Measurements from ENCODE around the gene SPOCK1.

Gene SPOCK1

DNA sequence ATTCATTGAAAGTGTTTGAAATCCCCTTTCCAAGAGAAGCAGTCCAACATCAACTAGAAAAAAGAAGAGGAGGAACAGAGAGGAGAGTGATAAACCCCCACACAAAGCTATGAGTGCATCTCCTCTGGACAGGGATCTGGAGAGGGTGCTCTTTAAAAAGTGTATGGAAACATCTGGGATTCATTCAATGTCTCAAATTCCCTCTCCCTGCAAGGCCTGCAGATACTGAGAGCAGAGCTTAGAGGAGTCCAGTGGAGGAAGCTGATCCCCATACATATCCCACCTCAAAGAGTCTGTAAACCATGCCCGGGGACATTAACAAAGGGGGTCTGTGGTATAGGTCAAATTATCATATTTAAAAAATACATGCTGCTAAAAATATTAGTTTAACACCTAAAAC, 2.2 kb downstream of the SPOCK1 start:
- in situ Hi-C loops (cut with MboI; ENCODE audit: low sequenced_read_pairs): no loop called here

DNA sequence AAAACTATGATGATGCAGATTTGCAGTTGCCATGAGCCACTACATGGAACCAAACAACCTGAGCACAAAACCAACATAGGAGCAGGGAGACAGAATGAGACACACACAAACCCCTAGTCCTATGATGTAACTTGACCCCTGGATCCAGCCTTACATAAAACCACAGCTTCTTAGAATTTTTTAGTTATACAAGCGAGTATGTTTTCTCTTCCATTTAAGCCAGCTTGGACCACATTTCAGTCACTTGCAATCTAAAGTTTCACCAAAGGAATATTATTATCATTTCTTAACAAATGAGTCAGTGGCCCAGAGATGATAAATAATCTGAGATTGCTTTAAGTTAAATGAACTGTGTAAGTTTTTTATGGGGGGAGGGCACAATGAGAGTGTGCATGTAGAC, 6.8 kb downstream of the SPOCK1 start:
- in situ Hi-C loops (cut with MboI; ENCODE audit: low sequenced_read_pairs): no loop called here

DNA sequence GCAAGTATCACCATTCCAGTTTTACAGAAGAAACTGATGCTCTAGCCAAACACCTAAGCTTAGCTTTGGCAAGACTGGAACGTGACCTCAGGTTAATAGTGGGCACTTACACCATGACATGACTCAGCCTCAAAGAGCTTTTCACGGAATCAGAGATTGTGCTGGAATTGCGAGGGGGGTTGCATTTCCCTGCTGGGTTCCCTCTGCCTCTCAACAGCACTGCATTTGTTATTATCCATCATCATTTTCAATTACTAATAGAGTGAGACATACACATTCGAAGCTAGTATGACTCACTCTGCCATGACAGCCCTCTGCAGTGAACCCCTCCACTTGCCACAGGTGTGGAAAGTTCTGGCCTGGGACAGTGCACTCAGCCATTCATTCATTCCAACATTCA, 8.0 kb downstream of the SPOCK1 start:
- in situ Hi-C loops (cut with MboI; ENCODE audit: low sequenced_read_pairs): no loop called here

DNA sequence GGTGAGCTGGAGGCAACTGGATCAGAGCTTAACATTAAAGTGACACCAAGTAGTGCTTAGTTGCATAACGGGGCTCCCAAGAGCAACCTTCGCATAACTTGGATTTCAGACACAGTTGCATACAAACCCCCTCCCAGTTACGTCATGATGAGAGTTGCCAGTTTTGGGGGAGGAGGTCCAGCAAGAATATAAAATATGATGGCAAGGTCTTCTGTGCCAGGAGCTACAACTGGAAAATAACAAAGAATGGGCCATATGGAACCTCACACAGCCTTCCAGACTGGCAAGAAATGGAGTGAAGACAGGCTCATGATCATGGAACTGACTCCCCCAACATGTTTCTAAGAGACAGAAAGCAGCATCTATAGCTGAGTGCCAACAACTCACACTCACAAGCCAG, 8.5 kb downstream of the SPOCK1 start:
- in situ Hi-C loops (cut with MboI; ENCODE audit: low sequenced_read_pairs): no loop called here

DNA sequence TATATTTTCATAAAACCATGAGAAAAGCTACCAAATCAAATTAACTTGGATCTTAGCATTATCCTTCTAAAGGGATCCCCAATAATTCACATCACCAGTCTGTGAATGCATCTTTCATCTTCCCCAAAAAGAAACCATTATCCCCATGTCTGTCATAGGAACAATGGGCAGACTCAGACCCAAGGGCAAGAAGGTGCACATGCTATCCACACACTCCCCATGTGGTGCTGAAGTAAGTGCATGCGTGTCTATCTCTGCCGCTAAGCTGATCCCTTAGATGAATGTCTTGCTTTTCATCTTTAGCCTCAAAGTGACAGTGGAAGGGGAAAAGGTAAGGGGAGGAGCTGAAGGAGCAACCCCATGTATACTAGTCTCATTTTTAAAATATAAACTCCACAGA, 10.2 kb downstream of the SPOCK1 start:
- in situ Hi-C loops (cut with MboI; ENCODE audit: low sequenced_read_pairs): no loop called here

DNA sequence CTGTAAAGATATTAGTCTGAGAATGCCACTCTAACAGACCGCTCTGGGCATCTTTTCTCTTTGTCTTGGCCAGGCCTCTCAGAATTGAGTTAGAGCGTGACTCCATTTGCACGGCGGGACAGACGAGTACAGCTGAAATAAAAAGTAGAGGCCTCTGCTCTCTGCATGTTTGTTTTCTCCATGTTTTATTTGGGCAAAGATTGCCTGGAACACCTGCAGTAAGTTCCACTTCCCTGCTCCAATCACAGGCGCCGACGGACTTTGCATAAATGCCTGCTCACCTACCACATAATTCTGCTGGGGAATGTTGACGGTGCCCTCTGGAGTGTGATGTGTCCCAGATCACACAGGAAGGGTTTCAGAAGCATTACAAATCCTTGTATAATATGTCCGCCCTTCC, 10.6 kb downstream of the SPOCK1 start:
- in situ Hi-C loops (cut with MboI; ENCODE audit: low sequenced_read_pairs): no loop called here

DNA sequence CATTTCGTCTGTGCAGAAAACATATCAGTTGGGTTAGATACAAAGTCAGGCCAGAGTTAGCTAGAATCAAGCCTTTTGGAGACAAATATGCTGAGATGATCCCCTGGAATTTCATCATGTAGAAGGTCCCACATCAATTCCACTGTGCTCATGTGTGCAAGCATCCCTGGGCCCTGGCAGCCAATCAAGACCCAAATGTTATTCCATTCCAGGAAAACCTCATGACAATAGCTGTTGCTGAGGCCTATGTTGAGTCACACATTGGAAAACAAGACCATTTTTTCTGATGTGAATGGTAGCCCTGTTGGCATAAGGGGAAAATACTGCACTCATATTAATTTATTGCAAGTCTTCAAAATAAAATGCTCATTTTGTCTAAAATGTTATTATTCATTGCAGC, 11.5 kb downstream of the SPOCK1 start:
- in situ Hi-C loops (cut with MboI; ENCODE audit: low sequenced_read_pairs): no loop called here

DNA sequence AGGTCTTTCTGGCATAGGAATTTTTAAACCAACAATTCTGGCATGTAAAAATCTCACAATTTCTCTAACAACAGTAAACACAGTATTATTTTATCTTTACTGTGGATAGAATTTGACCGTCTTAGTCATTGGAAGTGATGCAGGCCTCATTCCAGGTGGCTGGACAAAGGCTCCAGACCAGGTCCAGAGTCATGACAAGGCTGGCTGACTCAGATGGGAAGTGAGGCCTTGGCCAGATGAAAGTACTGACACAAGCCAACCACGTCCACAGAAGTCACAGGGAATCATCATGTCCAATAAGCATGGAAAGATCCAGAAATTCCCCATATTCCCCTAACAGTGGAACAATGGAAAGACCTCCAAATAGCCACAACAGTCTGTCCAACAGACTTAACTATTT, 12.4 kb downstream of the SPOCK1 start:
- in situ Hi-C loops (cut with MboI; ENCODE audit: low sequenced_read_pairs): no loop called here

DNA sequence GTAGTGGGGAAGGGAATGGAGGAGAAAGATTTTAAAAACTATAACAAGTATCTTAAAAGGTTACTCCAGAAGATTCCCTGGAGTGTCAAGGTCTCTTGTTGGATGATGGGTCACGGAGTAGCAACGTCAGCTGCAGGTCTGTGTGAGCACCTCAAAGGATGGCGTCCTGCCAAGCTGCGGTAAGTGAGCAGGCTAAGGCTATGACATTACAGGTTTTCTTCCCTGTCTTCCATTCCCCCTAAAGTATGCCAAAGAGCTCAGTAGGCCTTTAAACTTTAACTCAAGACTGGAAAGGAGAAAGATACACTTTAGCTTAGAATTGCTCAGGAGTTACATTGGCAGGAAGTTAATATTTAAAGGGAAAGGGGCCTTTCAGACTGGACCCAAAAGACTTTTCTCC, 17.5 kb downstream of the SPOCK1 start:
- in situ Hi-C loops (cut with MboI; ENCODE audit: low sequenced_read_pairs): no loop called here

DNA sequence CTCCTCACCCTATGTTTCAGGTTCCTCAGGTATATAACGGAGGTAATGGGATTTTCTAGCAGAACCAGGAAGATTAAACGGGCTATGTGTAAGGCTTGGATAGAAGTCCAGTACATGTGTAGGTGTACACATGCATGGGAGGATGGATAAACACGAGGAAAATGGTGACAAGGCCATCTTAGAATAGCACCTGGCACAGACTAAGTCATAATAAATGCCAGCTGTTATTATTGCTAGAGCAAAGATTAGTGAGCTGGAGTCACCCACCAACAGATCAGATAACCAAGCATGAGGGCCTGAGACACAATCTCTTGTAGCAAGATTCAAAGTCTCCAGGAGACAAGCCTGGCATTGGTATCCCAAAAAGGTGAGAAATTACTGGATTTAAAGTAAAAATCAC, 21.1 kb downstream of the SPOCK1 start:
- in situ Hi-C loops (cut with MboI; ENCODE audit: low sequenced_read_pairs): no loop called here

DNA sequence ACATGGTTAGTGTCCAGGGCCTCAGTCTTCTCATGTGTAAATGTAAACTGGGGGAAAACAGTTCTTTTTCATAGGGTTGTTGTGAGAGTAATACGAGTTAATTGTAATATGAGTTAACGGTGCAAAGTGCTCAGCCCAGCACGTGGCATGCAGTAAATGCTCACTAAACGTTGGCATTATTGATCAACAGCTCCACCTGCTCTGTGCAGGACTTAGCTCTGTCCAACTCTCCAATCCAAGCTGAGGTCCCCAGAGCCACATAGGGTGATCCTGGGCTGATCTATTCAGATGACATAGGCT, 28.3 kb downstream of the SPOCK1 start:
- in situ Hi-C loops (cut with MboI; ENCODE audit: low sequenced_read_pairs): no loop called here

DNA sequence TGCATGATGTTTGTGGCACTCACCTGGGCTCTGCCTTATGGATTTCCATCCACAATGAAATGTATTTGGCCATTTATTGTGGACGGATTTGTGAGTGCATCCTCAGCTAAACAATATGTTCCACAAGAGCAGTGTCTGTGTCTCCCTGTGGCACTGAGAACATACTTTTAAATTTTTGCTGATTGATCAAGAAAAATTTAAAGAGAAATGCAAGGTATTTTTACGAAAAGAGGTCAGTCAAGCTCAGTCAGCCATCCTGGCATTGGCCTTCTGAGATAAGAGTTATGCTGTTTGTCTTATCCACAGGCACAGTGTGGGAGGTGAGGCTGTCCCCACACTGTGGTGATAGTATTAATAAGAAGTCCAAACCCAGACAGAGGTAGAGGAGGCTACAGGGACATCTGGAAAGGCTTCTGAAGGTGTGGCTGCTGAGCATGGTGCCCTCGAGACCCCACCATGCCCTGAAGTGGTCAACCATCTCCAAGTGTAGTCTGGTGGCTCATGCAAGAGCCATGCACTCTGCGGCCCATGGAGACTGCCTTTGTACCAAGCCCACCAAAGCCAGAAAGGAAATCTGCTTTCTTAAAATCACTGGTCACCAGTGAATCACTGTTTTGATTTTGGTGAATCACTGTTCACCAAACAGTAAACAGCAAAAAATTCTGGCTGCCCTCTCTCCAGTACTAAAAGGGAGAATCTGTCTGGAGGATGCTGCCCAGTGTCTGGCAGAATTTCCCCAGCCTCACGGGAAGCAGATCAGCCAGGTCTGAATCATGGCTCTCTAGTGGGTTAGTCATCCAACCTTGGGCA, 28.8 kb downstream of the SPOCK1 start:
- in situ Hi-C loops (cut with MboI; ENCODE audit: low sequenced_read_pairs): no loop called here

DNA sequence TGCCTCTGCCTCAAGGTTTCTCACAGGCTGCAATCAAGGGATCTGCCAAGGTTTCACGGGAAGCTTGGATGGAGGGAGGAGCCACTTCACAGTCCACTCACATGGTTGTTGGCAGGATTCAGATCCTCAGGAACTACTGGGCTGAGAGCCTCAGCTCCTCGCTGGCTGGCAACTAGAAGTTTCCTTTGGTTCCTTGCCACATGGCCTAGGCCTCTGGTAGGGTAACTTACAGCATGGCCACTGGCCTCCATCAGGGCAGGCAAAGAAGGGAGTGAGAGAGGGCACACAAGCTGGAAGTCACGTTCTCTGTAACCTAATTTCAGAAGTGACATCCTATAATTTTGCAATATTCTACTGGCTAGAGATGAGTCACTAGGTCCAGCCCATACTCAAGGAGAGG, 32.2 kb downstream of the SPOCK1 start:
- in situ Hi-C loops (cut with MboI; ENCODE audit: low sequenced_read_pairs): no loop called here

DNA sequence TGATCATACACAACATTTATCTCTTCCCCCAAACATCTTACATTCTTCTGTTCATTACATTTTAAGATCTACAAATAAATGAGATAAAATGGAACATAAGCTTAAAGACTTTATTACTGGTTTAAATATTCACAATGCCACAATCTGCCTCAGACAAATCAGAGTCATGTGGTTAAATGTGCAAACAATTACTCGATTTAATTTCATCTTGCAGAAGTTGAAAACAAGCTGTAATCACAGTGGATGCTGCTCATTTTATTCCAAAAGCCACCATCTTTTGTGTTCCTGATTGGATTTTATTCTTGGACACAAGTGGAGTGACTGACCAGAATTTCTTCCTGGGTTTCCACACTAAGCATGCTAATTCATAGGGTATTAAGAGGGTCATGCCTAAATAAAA, 33.2 kb downstream of the SPOCK1 start:
- in situ Hi-C loops (cut with MboI; ENCODE audit: low sequenced_read_pairs): no loop called here

DNA sequence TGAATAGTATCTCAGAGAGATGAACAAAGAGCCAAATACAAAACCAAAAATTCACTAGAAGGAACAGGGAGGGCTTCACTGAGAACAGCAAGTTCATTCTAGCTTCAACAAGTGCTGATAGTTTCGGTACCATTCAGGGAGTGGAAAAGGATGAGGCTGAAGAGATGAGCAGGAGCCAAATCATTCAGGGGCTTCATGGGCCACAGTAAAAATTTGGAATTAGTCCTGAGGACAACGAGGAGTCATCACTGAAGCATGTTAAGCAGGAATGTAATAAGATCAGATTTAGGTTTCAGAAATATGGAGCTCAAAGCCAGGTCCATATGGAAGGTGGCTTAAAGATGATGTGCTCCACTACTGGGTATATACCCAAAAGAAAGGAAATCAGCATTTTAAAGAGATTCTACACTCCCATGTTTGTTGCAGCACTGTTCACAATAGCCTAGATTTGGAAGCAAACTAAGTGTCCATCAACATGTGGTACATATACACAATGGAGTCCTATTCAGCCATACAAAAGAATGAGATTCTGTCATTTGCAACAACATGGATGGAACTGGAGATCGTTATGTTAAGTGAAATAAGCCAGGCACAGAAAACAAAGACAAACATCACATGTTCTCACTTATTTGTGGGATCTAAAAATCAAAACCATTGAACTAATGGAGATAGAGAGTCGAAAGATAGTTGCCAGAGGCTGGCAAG, 36.2 kb downstream of the SPOCK1 start:
- in situ Hi-C loops (cut with MboI; ENCODE audit: low sequenced_read_pairs): no loop called here

DNA sequence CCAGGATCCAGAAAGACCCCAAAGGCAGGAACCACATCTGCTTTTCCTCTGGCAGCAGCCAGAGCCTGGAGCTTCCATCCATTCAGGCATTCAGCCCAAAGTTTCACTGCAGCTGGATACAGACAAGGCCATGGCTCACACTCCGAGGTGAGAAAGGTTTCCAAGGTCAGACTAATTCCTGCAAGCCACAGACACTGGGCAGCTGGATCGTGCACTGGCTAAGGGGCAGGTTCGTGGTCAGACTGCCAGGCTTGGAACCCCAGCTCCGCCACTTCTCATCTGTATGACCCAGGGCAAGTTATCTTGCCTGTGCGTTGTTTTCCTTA, 36.9 kb downstream of the SPOCK1 start:
- in situ Hi-C loops (cut with MboI; ENCODE audit: low sequenced_read_pairs): no loop called here

DNA sequence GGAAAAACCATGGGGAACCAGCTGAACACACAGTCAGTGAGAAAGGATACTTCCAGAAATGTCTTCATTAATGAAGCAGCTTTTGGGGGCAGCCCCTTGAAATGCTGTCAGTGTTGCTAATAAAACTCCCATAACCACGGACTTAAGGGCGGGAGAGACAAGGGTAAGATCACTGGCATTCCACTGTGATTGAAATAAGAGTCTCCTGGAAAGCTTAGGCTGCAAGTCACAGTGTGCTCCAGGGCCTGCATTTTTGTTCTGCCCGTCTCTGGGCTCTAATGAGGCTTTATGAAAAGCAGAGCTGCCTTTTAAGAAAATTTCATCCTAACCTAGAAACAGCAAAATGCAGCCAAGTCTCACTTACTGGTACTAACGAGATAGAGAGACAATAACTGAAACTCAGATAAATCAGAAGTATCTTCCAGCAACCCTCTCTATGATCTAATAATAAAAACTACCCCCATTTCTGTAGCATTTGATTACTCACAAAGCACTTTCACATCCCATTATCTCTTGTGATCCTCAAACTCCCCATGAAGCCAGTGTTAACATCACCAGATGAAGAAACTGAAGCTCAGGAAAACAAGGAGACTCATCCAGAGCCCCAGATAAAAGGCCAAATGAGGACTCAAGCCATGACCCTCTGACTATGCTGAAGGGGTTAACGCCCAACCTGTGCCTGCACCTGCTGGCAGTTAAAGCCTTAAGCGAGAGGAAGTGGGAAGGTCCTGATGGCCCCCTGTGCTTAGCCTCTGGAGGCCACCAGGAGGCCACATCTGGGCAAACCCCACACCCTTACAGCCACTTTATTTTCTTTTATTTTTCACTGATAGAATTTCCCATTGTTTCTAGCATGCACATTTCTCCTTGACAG, 37.5 kb downstream of the SPOCK1 start:
- in situ Hi-C loops (cut with MboI; ENCODE audit: low sequenced_read_pairs): no loop called here

DNA sequence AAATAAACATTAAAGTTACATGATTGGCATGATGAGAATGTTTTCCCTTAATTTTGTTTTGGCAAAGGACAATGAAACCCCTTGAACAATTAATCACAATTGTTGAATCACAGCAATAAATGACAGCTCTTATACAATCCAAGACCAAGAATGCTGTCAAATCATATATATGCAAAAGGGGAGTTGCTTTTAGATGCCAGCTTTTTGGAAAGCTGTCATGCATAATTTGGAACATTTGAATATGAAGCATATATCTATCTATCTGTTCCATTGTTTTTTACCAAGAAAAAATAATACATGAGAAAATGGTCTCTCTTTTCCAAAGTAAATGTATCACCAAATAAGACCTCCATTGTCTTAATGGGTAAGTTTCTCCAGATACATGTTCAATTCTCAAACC, 44.5 kb downstream of the SPOCK1 start:
- in situ Hi-C loops (cut with MboI; ENCODE audit: low sequenced_read_pairs): no loop called here

DNA sequence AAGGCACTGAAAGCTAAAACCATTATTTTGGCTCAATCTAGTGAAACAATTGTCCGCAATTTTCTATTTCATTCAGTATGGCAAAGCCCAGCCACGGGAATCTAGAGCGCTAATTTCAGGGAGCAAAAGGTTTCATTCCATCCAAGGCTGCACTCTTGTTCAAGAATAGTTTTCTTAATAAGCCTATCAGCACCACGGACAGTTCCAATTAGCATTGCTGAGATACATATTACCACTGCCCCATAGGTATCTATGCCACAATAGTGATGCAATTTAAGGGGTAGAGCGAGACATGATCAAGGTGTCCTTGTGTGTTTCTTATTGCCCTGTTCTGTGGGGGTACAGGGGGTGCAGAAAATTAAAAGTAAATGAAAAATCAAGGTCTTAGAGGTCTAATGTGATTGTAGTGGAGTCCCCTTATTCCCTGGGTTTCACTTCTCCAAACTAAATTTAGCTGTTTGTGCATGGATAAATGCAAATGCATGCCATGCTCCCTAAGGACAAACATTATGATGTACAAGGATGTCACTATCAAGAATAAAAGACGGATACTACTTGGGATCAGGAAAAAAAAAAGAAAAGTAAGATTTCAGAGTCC, 45.5 kb downstream of the SPOCK1 start:
- in situ Hi-C loops (cut with MboI; ENCODE audit: low sequenced_read_pairs): no loop called here

DNA sequence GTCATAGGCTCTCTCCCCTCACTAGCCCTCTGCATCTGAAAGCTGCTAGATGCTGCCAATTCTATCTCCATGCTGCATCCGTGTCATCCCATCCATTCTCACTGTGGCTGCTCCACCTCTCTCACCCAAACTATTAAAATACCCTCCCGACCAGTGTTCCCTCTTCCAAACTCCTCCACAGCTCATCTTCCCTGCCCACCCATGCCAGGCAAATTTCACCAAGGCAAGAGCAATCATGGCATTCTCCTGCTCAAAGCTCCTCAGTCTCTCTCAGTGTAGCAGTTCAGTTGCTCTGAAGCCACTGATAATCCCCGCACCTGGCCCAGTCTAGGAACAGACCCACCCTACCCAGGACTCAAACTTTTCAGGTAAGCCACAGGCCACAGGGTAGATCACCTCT, 48.4 kb downstream of the SPOCK1 start:
- in situ Hi-C loops (cut with MboI; ENCODE audit: low sequenced_read_pairs): no loop called here

DNA sequence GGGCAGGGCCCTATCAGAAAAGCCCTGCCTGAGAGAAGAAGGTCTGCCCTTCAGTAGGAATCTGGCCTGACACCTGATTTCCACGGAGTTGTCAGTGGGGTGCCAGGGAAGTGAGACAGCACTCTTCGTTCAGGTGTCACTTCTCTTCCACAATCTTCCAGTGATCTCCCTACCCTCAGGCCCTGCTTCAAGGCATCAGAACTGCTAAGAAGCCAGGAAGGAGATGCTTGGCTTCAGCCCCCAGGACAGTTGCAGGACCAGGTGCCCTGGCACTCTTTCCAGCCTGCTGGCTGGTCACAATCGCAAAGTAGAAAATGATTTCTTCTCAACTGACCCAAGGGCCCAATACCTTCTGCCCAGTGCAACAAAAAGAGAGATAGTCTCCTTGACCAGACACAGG, 50.3 kb downstream of the SPOCK1 start:
- in situ Hi-C loops (cut with MboI; ENCODE audit: low sequenced_read_pairs): no loop called here

DNA sequence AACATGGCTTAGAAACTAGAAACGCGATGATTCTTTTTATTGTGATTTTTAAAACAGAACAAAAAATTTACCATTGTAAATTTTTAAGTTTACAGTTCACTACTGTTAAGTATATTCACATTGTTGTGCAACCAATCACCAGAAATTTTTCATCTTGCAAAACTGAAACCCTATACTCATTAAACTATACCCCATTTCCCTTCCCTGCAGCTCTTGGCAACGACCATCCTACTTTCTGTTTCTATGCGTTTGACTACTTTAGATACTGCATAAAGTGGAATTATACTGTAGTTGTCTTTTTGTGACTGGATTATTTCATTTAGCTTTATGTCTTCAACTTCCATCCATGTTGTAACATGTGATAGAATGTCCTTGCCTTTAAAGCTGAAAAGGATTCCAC, 52.5 kb downstream of the SPOCK1 start:
- in situ Hi-C loops (cut with MboI; ENCODE audit: low sequenced_read_pairs): no loop called here

Measured in HL-60/S4 treated with retinoic acid at 250 ng/mL for 4 days and 3 days (cell line).